C4-2B (cell line): ENCODE data around the gene NDUFB8.

Experiments used
- ZFX ChIP-seq: fragments of 450-650 bp; IDR thresholded peaks from 2 replicates; pipeline ENCODE4 v1.6.1; 2017
- TF ChIP-seq, protein P1 (sequence below): fragments of 450-650 bp; conservative IDR thresholded peaks from 2 replicates; pipeline ENCODE4 v1.5.1; 2017; ENCODE audit warnings: mild to moderate bottlenecking

DNA sequence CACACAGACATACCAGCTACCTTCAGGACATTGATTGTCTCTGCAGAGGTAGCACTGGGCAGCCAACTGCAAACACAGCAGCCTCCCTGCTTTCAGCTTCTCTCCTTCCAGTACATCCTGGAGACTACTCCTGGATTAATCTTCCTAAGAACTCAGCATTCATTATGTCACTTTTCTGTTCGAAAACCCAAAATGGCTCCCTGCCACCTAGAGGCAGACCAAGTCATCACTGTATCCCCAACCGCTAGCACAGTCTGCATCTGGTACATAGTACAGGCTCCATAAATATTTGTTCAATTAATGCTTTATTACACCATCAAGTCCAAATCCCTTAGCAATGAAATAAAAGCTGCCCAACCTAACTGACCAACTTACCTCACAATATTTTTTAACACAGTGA is 5.0 kb downstream of the NDUFB8 start:
- TF ChIP-seq ZFX: no peak
- TF ChIP-seq, protein P1, sequence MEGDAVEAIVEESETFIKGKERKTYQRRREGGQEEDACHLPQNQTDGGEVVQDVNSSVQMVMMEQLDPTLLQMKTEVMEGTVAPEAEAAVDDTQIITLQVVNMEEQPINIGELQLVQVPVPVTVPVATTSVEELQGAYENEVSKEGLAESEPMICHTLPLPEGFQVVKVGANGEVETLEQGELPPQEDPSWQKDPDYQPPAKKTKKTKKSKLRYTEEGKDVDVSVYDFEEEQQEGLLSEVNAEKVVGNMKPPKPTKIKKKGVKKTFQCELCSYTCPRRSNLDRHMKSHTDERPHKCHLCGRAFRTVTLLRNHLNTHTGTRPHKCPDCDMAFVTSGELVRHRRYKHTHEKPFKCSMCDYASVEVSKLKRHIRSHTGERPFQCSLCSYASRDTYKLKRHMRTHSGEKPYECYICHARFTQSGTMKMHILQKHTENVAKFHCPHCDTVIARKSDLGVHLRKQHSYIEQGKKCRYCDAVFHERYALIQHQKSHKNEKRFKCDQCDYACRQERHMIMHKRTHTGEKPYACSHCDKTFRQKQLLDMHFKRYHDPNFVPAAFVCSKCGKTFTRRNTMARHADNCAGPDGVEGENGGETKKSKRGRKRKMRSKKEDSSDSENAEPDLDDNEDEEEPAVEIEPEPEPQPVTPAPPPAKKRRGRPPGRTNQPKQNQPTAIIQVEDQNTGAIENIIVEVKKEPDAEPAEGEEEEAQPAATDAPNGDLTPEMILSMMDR: no peak
